GM23338 (cell line): Measurements from ENCODE around the gene SYNPO. TPM values are rescaled to one million over a fixed set of nuclear protein-coding genes. Genes with fewer than 3 reads are reported as not detected.
A peak's percentile ranks its signal among the peaks of the same experiment; 100 is the strongest.

Source experiments
- ATAC-seq: fragments of 200-7000 bp; cut with Tn5 transposase; 3 replicates; pipeline ENCODE4 v1.9.1; 2020
- DNase-seq: peaks from one replicate; pipeline ENCODE4 v3.0.0-alpha.2; 2015; ENCODE audit warnings: low spot score
- H2AFZ ChIP-seq: fragments of 200-600 bp; sonication (generic); 2 replicates; pipeline ENCODE4 v1.8.0; 2016; ENCODE audit warnings: antibody characterized with exemption, mild to moderate bottlenecking, moderate library complexity
- H3F3A ChIP-seq: fragments of 200-600 bp; sonication (generic); replicated peaks from 2 replicates; pipeline ENCODE4 v1.8.0; 2017; ENCODE audit warnings: antibody characterized with exemption, mixed run types, low read depth
- H3K27ac ChIP-seq: fragments of 200-600 bp; sonication (generic); 2 replicates; pipeline ENCODE4 v1.6.1; 2016; ENCODE audit warnings: low read depth
- H3K27me3 ChIP-seq: fragments of 200-600 bp; sonication (generic); 2 replicates; pipeline ENCODE4 v1.8.0; 2016; ENCODE audit warnings: mild to moderate bottlenecking, mixed run types, moderate library complexity; ENCODE audit not compliant: insufficient read depth
- H3K36me3 ChIP-seq: fragments of 200-600 bp; sonication (generic); 2 replicates; pipeline ENCODE4 v1.8.0; 2016; ENCODE audit warnings: mild to moderate bottlenecking; ENCODE audit not compliant: insufficient read depth
- H3K4me1 ChIP-seq: fragments of 200-600 bp; sonication (generic); 2 replicates; pipeline ENCODE4 v1.8.0; 2016; ENCODE audit warnings: mild to moderate bottlenecking, moderate library complexity; ENCODE audit not compliant: insufficient read depth
- H3K4me2 ChIP-seq: fragments of 200-600 bp; sonication (generic); 2 replicates; pipeline ENCODE4 v1.7.1; 2017; ENCODE audit warnings: mixed run types
- H3K4me3 ChIP-seq: fragments of 200-600 bp; sonication (generic); 2 replicates; pipeline ENCODE4 v1.6.1; 2016; ENCODE audit warnings: mixed run types
- H3K79me2 ChIP-seq: fragments of 200-600 bp; sonication (generic); replicated peaks from 2 replicates; pipeline ENCODE4 v1.8.0; 2017; ENCODE audit warnings: mild to moderate bottlenecking; ENCODE audit not compliant: insufficient read depth
- H3K9me2 ChIP-seq: fragments of 200-600 bp; sonication (generic); 2 replicates; pipeline ENCODE4 v1.8.0; 2017; ENCODE audit not compliant: insufficient read depth
- H4K20me1 ChIP-seq: fragments of 200-600 bp; sonication (generic); replicated peaks from 2 replicates; pipeline ENCODE4 v1.8.0; 2017; ENCODE audit warnings: mild to moderate bottlenecking; ENCODE audit not compliant: insufficient read depth
- H3K27ac Mint-ChIP-seq: 2 replicates; pipeline ENCODE4 v1.8.0; 2020; ENCODE audit warnings: inconsistent platforms, mild to moderate bottlenecking, moderate library complexity, mixed read lengths
- H3K27me3 Mint-ChIP-seq: 3 replicates; pipeline ENCODE4 v1.8.0; 2022; ENCODE audit warnings: low read depth, mild to moderate bottlenecking, moderate library complexity, mixed read lengths, inconsistent platforms; ENCODE audit not compliant: insufficient read depth, poor library complexity
- H3K36me3 Mint-ChIP-seq: 3 replicates; pipeline ENCODE4 v1.8.0; 2021; ENCODE audit warnings: low read depth, mild to moderate bottlenecking, inconsistent platforms, moderate library complexity, mixed read lengths
- H3K4me1 Mint-ChIP-seq: 3 replicates; pipeline ENCODE4 v1.8.0; 2020; ENCODE audit warnings: mild to moderate bottlenecking, inconsistent platforms, mixed read lengths
- H3K4me3 Mint-ChIP-seq: 3 replicates; pipeline ENCODE4 v1.8.0; 2021; ENCODE audit warnings: moderate library complexity, mild to moderate bottlenecking, inconsistent platforms, mixed read lengths
- H3K9me3 Mint-ChIP-seq: 3 replicates; pipeline ENCODE4 v1.8.0; 2020; ENCODE audit warnings: moderate library complexity, mild to moderate bottlenecking, inconsistent platforms, mixed read lengths
- CREB1 ChIP-seq: fragments of 250-450 bp; sonication (Bioruptor Pico); IDR thresholded peaks from 2 replicates; pipeline ENCODE4 v1.5.0; 2020; ENCODE audit warnings: low read depth, mild to moderate bottlenecking, moderate library complexity
- CTCF ChIP-seq, 2 experiments: fragments of 200-600 bp in 1 of 2; sonication (generic) in 1 of 2; conservative IDR thresholded peaks; 2 replicates each; pipeline versions ENCODE4 v1.5.1 to v1.6.1; 2016 to 2017; ENCODE audit warnings: antibody characterized with exemption in 2 of 2, low read depth in 2 of 2, mild to moderate bottlenecking in 2 of 2, moderate library complexity in 1 of 2
- ETS1 ChIP-seq: IDR thresholded peaks from 2 replicates; pipeline ENCODE4 v1.6.1; 2016; ENCODE audit warnings: antibody characterized with exemption
- EZH2 ChIP-seq: fragments of 200-600 bp; sonication (generic); IDR thresholded peaks from one replicate; pipeline ENCODE4 v1.8.0; 2017; ENCODE audit warnings: antibody characterized with exemption, mild to moderate bottlenecking, low read depth; ENCODE audit not compliant: unreplicated experiment
- EZH2phosphoT487 ChIP-seq: fragments of 200-600 bp; sonication (generic); IDR thresholded peaks from one replicate; pipeline ENCODE4 v1.8.1; 2018; ENCODE audit warnings: antibody characterized with exemption; ENCODE audit not compliant: unreplicated experiment
- JUNB ChIP-seq: IDR thresholded peaks from one replicate; pipeline ENCODE4 v1.6.1; 2016; ENCODE audit warnings: antibody characterized with exemption; ENCODE audit not compliant: unreplicated experiment
- NANOG ChIP-seq: IDR thresholded peaks from 2 replicates; pipeline ENCODE4 v1.6.1; 2016; ENCODE audit warnings: antibody characterized with exemption, borderline replicate concordance
- POLR2AphosphoS5 ChIP-seq: IDR thresholded peaks from 2 replicates; pipeline ENCODE4 v1.6.1; 2016; ENCODE audit warnings: antibody characterized with exemption, low read depth
- REST ChIP-seq: IDR thresholded peaks from one replicate; pipeline ENCODE4 v1.6.1; 2018; ENCODE audit warnings: antibody characterized with exemption; ENCODE audit not compliant: unreplicated experiment
- STAT1 ChIP-seq: IDR thresholded peaks from one replicate; pipeline ENCODE4 v1.6.1; 2016; ENCODE audit warnings: antibody characterized with exemption; ENCODE audit not compliant: unreplicated experiment
- ZNF114 ChIP-seq: fragments of 250-450 bp; sonication (Bioruptor Pico); IDR thresholded peaks from 2 replicates; pipeline ENCODE4 v1.5.0; 2020; ENCODE audit warnings: mild to moderate bottlenecking, moderate library complexity
- ZNF331 ChIP-seq: fragments of 250-450 bp; sonication (Bioruptor Pico); IDR thresholded peaks from 2 replicates; pipeline ENCODE4 v1.5.0; 2020; ENCODE audit warnings: low read depth, mild to moderate bottlenecking, moderate library complexity
- ZNF462 ChIP-seq: fragments of 250-450 bp; sonication (Bioruptor Pico); IDR thresholded peaks from 2 replicates; pipeline ENCODE4 v1.5.0; 2020; ENCODE audit warnings: mild to moderate bottlenecking, moderate library complexity
- polyA plus RNA-seq: library from polyadenylated mRNA; unstranded; fragments of >200 nt; fragmentation: Nextera tagmentation; extraction: Ambion mirVana; gene quantifications from 2 replicates; pipeline ENCODE4 v1.2.1, GENCODE V29; 2016
- total RNA-seq: library from RNA; depleted of rRNA; stranded (reverse); fragments of >200 nt; shearing (Covaris generic); gene quantifications from 2 replicates; pipeline ENCODE4 v1.2.3, GENCODE V29; 2014

Gene SYNPO
- total and polyA plus RNA-seq, 2 experiments from 2014 or later, result 0.16 to 1.3 TPM

- no peaks in the 10 kb centered on the region for H3K36me3 Mint-ChIP-seq
- H3K4me1 ChIP-seq, result no peaks in the 10 kb centered on the region
- no peaks in the 10 kb centered on the region for H4K20me1 ChIP-seq
- DNase-seq (no peak), ATAC-seq (peak; percentile 15; the same call in 2 of the 3 replicates)
- no peak overlapping the region for H3K4me3 ChIP-seq
- no peak overlapping the region for H2AFZ ChIP-seq
- no peak overlapping the region for H3K27ac Mint-ChIP-seq
- H3K36me3 ChIP-seq, result no peaks in the 10 kb centered on the region
- no peak overlapping the region for H3K4me3 Mint-ChIP-seq
- TF ChIP-seq CREB1 (CRISPR knock-in tag) (no peak), EZH2phosphoT487 (no peak), POLR2AphosphoS5 (no peak), REST (no peak), ZNF114 (no peak), CTCF (conservative IDR thresholded peaks at IDR 0.05; ENCODE audit: low read depth in 2 of 2) (no peak), ZNF331 (CRISPR knock-in tag) (no peak), NANOG (no peak), STAT1 (no peak), ZNF462 (CRISPR knock-in tag) (no peak), EZH2 (no peak), JUNB (no peak), ETS1 (no peak)
- no peaks in the 10 kb centered on the region for H3K9me2 ChIP-seq
- peaks cover 12% of the 10 kb centered on the region for H3K4me1 Mint-ChIP-seq
- peaks cover 2% of the 10 kb centered on the region for H3K27me3 Mint-ChIP-seq
- no peak overlapping the region for H3K27ac ChIP-seq
- no peaks in the 10 kb centered on the region for H3K9me3 Mint-ChIP-seq
- H3K4me2 ChIP-seq, result no peak overlapping the region
- H3K79me2 ChIP-seq, result no peaks in the 10 kb centered on the region
- no peaks in the 10 kb centered on the region for H3F3A ChIP-seq
- H3K27me3 ChIP-seq, result no peaks in the 10 kb centered on the region
Observed at GRCh38 chr5:150599281-150599680, 41.2 kb upstream of the SYNPO start.
